GM12865 (cell line): ENCODE data around the gene TEX28.
"Not testable (repeated sequence)": the region's sequence is repeated elsewhere in the genome, so short reads cannot be mapped to it uniquely, and the experiment has no call there.

Experiments used
- DNase-seq: peaks from one replicate; pipeline ENCODE4 v3.0.0; 2010; ENCODE audit warnings: low read depth
- H3K4me3 ChIP-seq: 2 replicates; pipeline ENCODE4 v1.5.1; 2011; ENCODE audit warnings: mild to moderate bottlenecking, low read depth, low read length, control low read depth
- TF ChIP-seq, protein P1 (sequence below): IDR thresholded peaks from 2 replicates; pipeline ENCODE4 v1.5.1; 2011; ENCODE audit warnings: low read length, control low read depth, low read depth, inconsistent platforms; ENCODE audit not compliant: insufficient read depth; ENCODE audit errors: missing control alignments

TEX28 gene

DNA sequence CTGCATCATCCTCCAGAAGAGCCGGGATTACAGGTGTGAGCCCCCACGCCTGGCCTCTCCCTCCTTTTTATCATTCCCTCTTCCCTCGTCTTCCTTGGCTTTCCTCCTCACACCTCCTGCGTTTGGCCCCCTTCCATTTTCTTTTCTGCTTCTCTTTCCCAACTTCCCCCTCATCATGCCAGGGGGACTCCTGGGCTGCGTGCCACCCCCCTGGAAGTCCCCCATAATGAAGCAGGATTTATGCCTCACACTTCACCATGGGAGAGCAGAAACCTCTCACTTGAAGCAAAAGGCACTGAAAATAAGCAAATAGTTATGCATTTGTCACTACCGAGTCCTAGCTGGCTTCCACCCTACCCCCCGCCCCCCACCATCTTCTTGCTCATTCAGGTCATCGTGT, 8.6 kb upstream of the TEX28 start:
- H3K4me3 ChIP-seq = no peak overlapping the region

DNA sequence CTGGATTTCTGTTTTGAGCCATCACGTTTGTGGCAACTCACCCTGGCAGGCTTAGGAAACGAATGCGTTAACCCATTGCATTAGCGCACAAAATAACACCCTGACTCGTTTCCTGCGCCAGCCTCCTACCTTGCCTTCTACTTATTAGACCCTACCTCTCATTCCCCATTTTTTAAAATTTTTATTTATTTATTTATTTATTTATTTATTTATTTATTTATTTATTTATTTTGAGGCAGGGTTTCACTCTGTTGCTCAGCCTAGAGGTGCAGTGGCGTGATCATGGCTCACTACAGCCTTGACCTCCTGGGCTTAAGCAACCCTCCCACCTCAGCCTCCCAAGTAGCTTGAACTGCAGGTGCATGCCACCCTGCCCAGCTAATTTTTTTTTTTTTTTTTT, 8.1 kb upstream of the TEX28 start:
- not testable (repeated sequence) for DNase-seq, H3K4me3 ChIP-seq

More for the DNA sequence above, 8.6 kb upstream of the TEX28 start:
- TF ChIP-seq, protein P1, sequence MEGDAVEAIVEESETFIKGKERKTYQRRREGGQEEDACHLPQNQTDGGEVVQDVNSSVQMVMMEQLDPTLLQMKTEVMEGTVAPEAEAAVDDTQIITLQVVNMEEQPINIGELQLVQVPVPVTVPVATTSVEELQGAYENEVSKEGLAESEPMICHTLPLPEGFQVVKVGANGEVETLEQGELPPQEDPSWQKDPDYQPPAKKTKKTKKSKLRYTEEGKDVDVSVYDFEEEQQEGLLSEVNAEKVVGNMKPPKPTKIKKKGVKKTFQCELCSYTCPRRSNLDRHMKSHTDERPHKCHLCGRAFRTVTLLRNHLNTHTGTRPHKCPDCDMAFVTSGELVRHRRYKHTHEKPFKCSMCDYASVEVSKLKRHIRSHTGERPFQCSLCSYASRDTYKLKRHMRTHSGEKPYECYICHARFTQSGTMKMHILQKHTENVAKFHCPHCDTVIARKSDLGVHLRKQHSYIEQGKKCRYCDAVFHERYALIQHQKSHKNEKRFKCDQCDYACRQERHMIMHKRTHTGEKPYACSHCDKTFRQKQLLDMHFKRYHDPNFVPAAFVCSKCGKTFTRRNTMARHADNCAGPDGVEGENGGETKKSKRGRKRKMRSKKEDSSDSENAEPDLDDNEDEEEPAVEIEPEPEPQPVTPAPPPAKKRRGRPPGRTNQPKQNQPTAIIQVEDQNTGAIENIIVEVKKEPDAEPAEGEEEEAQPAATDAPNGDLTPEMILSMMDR = no peak
- DNase-seq = no peak

DNA sequence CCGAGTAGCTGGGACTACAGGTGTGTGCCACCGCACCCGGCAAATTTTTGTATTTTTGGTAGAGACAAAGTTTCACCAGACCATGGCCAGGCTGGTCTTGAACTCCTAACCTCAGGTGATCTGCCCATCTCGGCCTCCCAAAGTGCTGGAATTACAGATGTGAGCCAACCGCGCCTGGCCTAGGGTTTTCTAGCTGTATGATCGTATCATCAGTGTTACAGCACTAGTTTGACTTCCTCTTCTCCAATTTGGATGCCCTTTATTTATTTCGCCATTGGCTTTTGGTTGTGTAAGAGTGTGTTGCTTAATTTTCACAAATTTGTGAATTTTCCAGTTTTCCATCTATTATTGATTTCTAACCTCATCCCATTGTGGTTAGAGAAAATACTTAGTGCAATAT, 5.9 kb upstream of the TEX28 start:
- DNase-seq = no peak
- H3K4me3 ChIP-seq = no peak overlapping the region
- TF ChIP-seq, protein P1 = no peak

DNA sequence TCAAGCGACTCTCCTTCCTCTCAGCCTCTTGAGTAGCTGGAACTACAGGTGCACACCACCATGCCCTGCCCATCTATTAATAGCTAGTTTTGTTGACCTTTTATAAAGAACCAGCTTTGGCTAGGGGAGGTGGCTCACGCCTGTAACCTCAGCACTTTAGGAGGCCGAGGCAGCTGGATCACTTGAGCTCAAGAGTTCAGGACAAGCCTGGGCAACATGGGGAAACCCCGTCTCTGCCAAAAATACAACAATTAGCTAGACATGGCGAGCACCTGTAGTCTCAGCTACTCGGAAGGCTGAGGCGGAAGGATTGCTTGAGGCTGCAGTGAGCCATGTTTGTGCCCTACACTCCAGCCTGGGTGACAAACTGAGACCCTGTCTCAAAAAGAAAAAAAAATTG, 3.4 kb upstream of the TEX28 start:
- H3K4me3 ChIP-seq = no peak overlapping the region
- TF ChIP-seq, protein P1 = no peak
- DNase-seq = peak; percentile 35

DNA sequence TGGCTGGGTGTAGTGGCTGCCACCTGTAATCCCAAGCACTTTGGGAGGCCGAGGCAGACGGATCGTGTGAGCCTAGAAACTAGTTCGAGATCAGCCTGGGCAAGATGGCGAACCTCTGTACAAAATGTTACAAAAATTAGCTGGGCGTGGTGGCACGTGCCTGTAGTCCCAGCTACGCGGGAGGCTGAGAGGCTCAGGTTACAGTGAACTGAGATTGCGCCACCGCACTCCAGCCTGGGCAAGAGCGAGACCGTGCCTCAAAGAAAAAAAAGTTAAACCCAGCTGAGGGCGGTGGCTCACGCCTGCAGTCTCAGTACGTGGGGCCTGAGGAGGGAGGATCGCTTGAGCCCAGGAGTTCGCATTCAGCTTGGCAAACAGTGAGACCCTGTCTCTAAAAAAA, 1.8 kb upstream of the TEX28 start:
- no peak for DNase-seq
- no peak overlapping the region for H3K4me3 ChIP-seq
- TF ChIP-seq, protein P1 = no peak

DNA sequence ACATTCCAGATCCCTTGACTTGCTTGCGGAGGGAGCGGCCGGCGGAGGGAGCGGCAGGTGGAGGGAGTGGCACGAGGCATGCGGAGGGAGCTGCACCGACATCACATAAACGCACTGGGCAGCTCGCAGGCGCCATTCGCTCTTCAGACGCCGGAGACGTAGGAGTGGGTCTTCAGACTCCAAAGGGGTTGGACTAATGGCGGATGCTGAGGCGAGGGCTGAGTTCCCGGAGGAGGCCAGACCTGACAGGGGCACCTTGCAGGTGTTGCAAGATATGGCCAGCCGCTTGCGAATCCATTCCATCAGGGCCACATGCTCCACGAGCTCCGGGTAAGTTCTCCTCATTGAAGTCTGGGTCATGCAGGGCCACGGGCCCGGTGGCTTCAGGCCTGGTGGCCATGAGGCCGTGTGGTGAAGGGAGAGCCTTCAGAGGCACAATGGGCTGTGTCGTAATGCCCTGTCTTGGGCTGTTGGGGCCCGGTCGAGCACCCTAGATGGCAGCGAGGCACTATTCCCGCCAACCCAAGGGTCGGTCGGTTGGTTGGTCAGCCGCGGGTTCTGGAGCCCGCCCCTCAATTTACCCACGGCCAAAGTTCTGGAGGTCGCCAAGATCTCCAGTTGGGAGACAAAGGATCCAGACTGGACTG, 863 bp upstream of the TEX28 start, which contains the start of gene TKTL1:
Gene TKTL1, plus strand, starts transcription at position 132 of the 647 bp plus-strand sequence. Its CDS starts 65 bp downstream, at position 197.
- TF ChIP-seq, protein P1 = no peak
- DNase-seq = no peak
- no peak within 1 kb of the TSS for H3K4me3 ChIP-seq

DNA sequence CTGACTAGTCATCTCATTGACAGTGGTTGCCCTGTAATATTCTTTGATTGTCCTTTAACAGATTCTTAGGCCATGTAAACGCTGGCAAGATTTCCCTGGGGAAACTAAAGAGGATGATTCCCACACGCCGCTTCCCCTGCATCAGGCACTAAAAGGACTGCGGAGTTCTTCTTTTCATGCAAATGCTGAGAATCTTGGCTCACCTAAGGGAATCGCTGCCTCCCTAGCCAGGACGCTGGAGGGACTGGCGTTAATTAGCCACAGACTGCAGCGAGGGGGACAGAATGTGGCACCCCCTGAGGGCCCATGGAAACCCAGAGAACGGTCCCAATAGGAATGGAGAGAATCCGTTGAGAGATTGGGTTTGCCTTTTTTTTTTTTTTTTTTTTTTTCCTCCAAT, 8.5 kb downstream of the TEX28 start:
- DNase-seq, H3K4me3 ChIP-seq: not testable (repeated sequence)

DNA sequence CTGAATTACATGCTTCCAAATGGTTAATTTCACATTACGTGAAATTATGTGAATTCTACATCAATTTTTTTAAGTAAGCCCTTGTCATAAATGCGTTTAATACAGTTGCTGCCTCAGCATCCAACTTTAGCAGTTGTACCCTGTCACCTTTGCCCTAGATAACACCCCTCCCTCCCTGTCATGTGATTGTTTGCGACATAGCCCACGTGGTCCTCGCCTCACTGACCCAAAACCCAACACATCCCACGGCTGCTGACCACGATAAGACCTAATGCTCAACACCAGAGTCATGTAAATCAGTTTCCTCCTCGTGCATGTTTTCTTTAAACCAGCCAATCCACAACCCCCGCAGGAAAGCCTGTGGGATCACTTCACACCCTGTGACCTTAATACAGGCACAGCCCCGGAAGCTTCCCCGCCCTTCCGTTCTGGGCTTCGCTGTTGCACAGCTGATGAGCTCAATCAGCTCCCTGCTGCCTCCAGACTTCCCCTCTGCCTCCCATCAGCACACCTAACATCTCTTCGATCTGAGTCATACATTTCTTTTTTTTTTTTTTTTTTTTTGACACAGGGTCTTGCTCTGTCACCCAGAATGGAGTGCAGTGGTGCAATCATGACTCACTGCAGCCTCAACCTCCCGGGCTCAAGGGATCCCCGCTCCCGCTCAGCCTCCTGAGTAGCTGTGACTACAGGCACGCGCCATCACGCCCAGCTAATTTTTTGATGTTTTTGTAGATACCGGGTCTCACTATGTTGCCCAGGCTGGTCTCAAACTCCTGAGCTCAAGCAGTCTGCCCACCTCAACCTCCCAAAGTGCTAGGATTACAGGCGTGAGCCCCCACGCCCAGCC, 10.2 kb downstream of the TEX28 start:
- not testable (repeated sequence) for DNase-seq, H3K4me3 ChIP-seq

DNA sequence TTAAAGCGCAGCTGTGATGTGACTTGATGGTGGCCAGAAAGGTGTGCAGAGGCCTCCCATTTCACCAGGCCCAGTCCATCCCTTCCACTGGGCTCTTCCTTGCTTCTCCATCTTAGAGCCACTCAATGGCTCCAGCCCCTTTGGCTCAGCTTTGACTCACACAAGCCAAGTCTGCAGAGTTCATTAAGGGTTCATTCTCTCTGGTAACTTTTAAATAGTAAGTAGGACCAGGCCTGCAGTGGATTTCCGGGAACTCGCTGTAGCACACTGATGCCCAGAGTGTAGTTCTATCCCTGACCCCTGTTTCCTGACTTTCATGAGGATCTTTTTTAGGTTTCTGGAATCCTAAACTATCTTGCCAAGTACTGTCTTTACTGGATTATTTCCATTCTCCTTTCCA, 25.7 kb downstream of the TEX28 start:
- DNase-seq, H3K4me3 ChIP-seq: not testable (repeated sequence)

DNA sequence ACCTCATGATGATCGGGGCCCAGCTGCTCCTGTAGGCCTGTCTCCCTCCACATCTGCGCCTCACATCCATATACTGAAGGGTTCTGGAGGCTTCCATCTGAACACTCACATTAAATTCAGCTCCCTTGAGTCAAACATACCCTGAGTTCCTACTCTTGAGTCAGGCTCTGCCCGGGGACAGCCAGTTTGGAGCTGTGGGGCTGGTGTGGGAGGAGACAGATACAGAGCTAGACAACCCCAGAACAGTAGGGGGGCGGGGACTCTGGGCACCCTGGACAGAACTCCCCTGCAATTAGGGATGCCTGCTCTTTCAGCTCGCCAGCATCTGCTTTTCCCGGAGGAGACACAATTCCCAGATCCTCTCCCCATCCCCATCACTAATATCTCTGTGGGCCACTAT, 31.9 kb downstream of the TEX28 start:
- not testable (repeated sequence) for H3K4me3 ChIP-seq, DNase-seq

DNA sequence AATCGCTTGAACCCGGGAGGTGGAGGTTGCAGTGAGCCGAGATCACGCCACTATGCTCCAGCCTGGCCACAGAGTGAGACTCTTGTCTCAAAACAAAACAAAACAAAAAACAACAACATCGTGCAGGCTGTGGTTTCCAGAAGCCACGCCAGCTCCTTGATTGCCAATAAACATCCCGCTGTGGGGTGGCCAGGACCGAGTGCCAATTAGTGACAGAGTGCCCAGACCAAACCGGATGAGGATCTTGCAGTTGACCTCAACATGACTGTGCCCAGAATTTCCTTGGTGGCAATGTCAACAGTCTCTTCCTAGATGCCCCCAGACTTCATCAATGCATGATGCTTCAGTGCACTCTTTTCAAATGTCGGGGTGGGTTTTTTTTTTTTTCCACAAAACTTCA, 36.2 kb downstream of the TEX28 start:
- DNase-seq = not testable (repeated sequence)

DNA sequence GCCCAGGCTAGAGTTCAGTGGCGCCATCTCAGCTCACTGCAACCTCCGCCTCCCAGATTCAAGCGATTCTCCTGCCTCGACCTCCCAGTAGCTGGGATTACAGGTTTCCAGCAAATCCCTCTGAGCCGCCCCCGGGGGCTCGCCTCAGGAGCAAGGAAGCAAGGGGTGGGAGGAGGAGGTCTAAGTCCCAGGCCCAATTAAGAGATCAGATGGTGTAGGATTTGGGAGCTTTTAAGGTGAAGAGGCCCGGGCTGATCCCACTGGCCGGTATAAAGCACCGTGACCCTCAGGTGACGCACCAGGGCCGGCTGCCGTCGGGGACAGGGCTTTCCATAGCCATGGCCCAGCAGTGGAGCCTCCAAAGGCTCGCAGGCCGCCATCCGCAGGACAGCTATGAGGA, 37.6 kb downstream of the TEX28 start, which contains the start of gene OPN1MW3:
Gene OPN1MW3, plus strand, starts transcription at position 301 of the 400 bp plus-strand sequence. Its CDS starts 38 bp downstream, at position 339.
- H3K4me3 ChIP-seq, DNase-seq: not testable (repeated sequence)

More for the DNA sequence above, 36.2 kb downstream of the TEX28 start:
- not testable (repeated sequence) for H3K4me3 ChIP-seq
